Measurements from ENCODE around the gene RBM22. TPM values are rescaled to one million over a fixed set of nuclear protein-coding genes. Genes with fewer than 3 reads are reported as not detected.

The RBM22 gene
- total and polyA plus RNA-seq, 2 of the 4 experiments (the other 2 are of a cell fraction) = 26.2 to 34.2 TPM

- Histone ChIP-seq H3K4me3 (ENCODE audit: insufficient read depth, low read depth, low read length) (no peak overlapping the region), H2AK5ac (ENCODE audit: low read depth, low read length) (no peak overlapping the region), H2BK20ac (ENCODE audit: low read depth, low read length) (no peak overlapping the region), H2BK5ac (ENCODE audit: low read depth, low read length, poor library complexity, severe bottlenecking) (no peak overlapping the region), H3K14ac (replicated peaks; ENCODE audit: low read depth, low read length) (no peak overlapping the region), H3K18ac (ENCODE audit: low read depth, low read length) (no peak overlapping the region), H3K27me3 (ENCODE audit: control insufficient read depth, insufficient read depth, low read length) (peaks cover 12% of the 10 kb centered on the region), H3K36me3 (ENCODE audit: control insufficient read depth, insufficient read depth, low read length) (no peaks in the 10 kb centered on the region), H4K20me1 (ENCODE audit: insufficient read depth, low read length) (no peaks in the 10 kb centered on the region), H3K27ac (ENCODE audit: insufficient read depth, low read length) (no peak overlapping the region), H2BK15ac (ENCODE audit: low read depth, low read length) (no peak overlapping the region), H4K8ac (ENCODE audit: low read depth in 2 of 2, low read length in 2 of 2) (no peak overlapping the region), H4K5ac (ENCODE audit: low read depth, low read length) (no peak overlapping the region), H2AFZ (replicated peaks; ENCODE audit: low read length, poor library complexity) (no peak overlapping the region), H3K56ac (ENCODE audit: extremely low read depth, insufficient read depth, low read length) (no peak overlapping the region), H3K9me3 (ENCODE audit: control insufficient read depth, insufficient read depth, low read length) (no peaks in the 10 kb centered on the region), H3K79me1 (ENCODE audit: low read depth in 1 of 2, low read length in 2 of 2) (no peaks in the 10 kb centered on the region), H3K4me2 (ENCODE audit: low read depth, low read length) (no peak overlapping the region), H3K4me1 (ENCODE audit: control insufficient read depth, insufficient read depth, low read length) (peaks cover 13% of the 10 kb centered on the region), H3K9ac (ENCODE audit: low read depth, low read length) (no peak overlapping the region), H3K23ac (ENCODE audit: low read depth, low read length) (no peak overlapping the region), H3K4ac (ENCODE audit: low read depth, low read length) (no peak overlapping the region), H2AK9ac (replicated peaks; ENCODE audit: low read depth, low read length, poor library complexity) (no peak overlapping the region), H4K91ac (ENCODE audit: insufficient read depth, low read depth, low read length) (no peak overlapping the region), H3K9me1 (ENCODE audit: insufficient read depth, low read length) (peaks cover 8% of the 10 kb centered on the region), H2BK120ac (ENCODE audit: low read depth, low read length) (no peak overlapping the region)
- in situ Hi-C loops (cut with MboI; ENCODE audit: low sequenced_read_pairs) = no loop called here
- intact Hi-C loops (cut with micrococcal nuclease) = no loop called here
- ATAC-seq (ENCODE audit: low read depth) (no peak), DNase-seq (no peak)
- BruUV-seq (replicated peaks) = no TSS peak
- TF ChIP-seq CTCF (conservative IDR thresholded peaks at IDR 0.05; ENCODE audit: low read depth, low read length) = no peak
- no peak for TF ChIP-seq RAD21 (IDR thresholded peaks at IDR 0.05; ENCODE audit: low read length)
- no peak for TF ChIP-seq RFX5 (IDR thresholded peaks at IDR 0.05; ENCODE audit: low read depth, low read length)
- TF ChIP-seq MXI1 (IDR thresholded peaks at IDR 0.05; ENCODE audit: borderline replicate concordance, low read depth, low read length) = no peak
- no peak for TF ChIP-seq BHLHE40 (IDR thresholded peaks at IDR 0.05; ENCODE audit: low read depth, low read length)
- no peak for TF ChIP-seq MAFK (IDR thresholded peaks at IDR 0.05; ENCODE audit: low read depth, low read length)
- TF ChIP-seq SMC3 (IDR thresholded peaks at IDR 0.05; ENCODE audit: low read depth, low read length) = no peak
- TF ChIP-seq NFE2L2 (IDR thresholded peaks at IDR 0.05; ENCODE audit: low read depth, low read length) = no peak
- no peak for TF ChIP-seq USF2 (IDR thresholded peaks at IDR 0.05; ENCODE audit: low read depth, low read length)
- TF ChIP-seq MAZ (IDR thresholded peaks at IDR 0.05; ENCODE audit: borderline replicate concordance, low read depth, low read length) = no peak
- TF ChIP-seq RCOR1 (IDR thresholded peaks at IDR 0.05; ENCODE audit: insufficient replicate concordance, low read length) = no peak
- no peak for TF ChIP-seq FOS (IDR thresholded peaks at IDR 0.05; ENCODE audit: low read depth, low read length)
- TF ChIP-seq POLR2A (IDR thresholded peaks at IDR 0.05; ENCODE audit: low read depth, low read length) = no peak
- no peak for TF ChIP-seq ELK1 (IDR thresholded peaks at IDR 0.05; ENCODE audit: borderline replicate concordance, low read depth, low read length)
- dilution Hi-C loops (cut with HindIII; ENCODE audit: low sequenced_read_pairs, unreplicated experiment) = no loop called here
- CTCF ChIA-PET = no interaction called here
- WGBS, 2 experiments (ENCODE audit: extremely low coverage in 2 of 2, insufficient read length in 1 of 2) = no CpG with 5 or more reads among the region's 14 CpGs
- POLR2A ChIA-PET (ENCODE audit: unreplicated experiment) = interaction anchor here (0.5 kb wide), 1 partner anchor 113 kb away, joined by 3 read pairs; no protein-coding TSS in a partner anchor
Observed at GRCh38 chr5:150670275-150670947, 30.5 kb downstream of the RBM22 start.

Data from IMR-90 (cell line).